Measurements from ENCODE around the gene CCL14. TPM values are rescaled to one million over a fixed set of nuclear protein-coding genes. Genes with fewer than 3 reads are reported as not detected.

Gene CCL14
- total RNA-seq, 1 experiment from 2014 or later, result not detected

DNA sequence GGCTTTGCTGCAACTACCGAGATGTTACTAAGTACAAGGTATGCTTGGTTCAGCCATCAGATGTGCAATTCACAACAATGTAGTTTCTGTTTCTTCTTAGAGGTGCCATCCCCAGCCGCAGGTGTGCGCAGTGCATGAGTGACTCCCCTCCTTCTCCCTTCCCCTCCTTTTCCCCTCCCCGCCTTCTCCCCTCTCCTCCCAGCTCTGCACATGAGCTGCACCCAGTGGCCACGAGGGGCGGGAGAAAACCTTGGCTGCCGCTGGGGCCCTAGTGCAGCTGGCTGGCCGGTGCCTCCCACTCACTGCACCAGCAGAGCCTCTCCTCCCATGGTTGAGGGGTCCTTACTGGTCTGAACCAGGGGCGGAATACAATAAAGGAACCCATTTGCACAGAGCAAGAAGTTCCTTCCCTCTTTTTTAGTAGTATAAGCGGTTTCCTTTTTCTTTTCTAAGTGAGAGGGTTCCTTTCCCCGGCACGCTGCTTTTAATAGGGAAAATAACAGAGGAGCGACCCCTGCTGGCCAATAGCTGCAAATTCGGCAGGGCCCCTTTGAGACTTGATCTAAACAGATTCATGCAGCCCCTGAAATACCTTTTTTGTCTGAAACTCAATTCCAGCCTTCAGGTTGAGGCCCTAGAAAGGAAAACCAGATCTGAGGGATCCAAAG lies 22.6 kb upstream of the CCL14 start:
- Histone ChIP-seq H3K23ac (ENCODE audit: insufficient read length, low read depth, low read length) (no peak overlapping the region), H2BK120ac (ENCODE audit: low read depth, low read length, poor library complexity, severe bottlenecking) (no peak overlapping the region), H4K8ac (replicated peaks; ENCODE audit: insufficient read length, low read depth, low read length) (no peak overlapping the region), H2AFZ (ENCODE audit: low read length) (no peak overlapping the region), H2BK20ac (ENCODE audit: low read depth, low read length, poor library complexity, severe bottlenecking) (no peak overlapping the region), H3K4me1 (ENCODE audit: insufficient read depth, low read length) (no peaks in the 10 kb centered on the region), H3K9me3 (ENCODE audit: control insufficient read depth, low read depth, low read length) (no peaks in the 10 kb centered on the region), H3K9ac (ENCODE audit: extremely low read depth, insufficient read length, low read length) (no peak overlapping the region), H4K91ac (ENCODE audit: insufficient read length, low read depth, low read length) (no peak overlapping the region), H3K23me2 (ENCODE audit: insufficient read length, low read depth, low read length, poor library complexity, severe bottlenecking) (no peaks in the 10 kb centered on the region), H3K27ac (ENCODE audit: insufficient read length, low read depth, low read length) (no peak overlapping the region), H2BK5ac (ENCODE audit: insufficient read length, low read length) (no peak overlapping the region), H4K20me1 (ENCODE audit: control insufficient read depth, insufficient read depth, insufficient read length) (no peaks in the 10 kb centered on the region), H2BK12ac (ENCODE audit: insufficient read length, low read depth, low read length) (no peak overlapping the region), H3K27me3 (ENCODE audit: insufficient read depth, low read length) (no peaks in the 10 kb centered on the region), H3T11ph (ENCODE audit: low read length) (no peak overlapping the region), H2AK5ac (ENCODE audit: insufficient read length, low read length) (no peak overlapping the region), H2BK15ac (ENCODE audit: low read depth, low read length) (no peak overlapping the region), H3K18ac (ENCODE audit: insufficient read length, low read depth, low read length) (no peak overlapping the region), H3K14ac (ENCODE audit: insufficient read depth, low read length) (no peak overlapping the region), H3K79me2 (ENCODE audit: insufficient read depth, low read length) (no peaks in the 10 kb centered on the region), H4K5ac (ENCODE audit: insufficient read length, low read depth, low read length) (no peak overlapping the region), H3K79me1 (ENCODE audit: insufficient read depth, low read depth, low read length, poor library complexity, severe bottlenecking) (no peaks in the 10 kb centered on the region), H3K4ac (ENCODE audit: low read depth, low read length) (no peak overlapping the region), H3K56ac (ENCODE audit: insufficient read length, low read depth, low read length) (no peak overlapping the region), H3K4me2 (ENCODE audit: insufficient read depth, insufficient read length, low read length) (no peak overlapping the region)
- Mint-ChIP-seq H3K27me3 (ENCODE audit: low read depth) (peaks cover 16% of the 10 kb centered on the region), H3K27ac (no peak overlapping the region; a peak in 1 of 7 replicates), H3K36me3 (ENCODE audit: insufficient read depth in 1 of 3, low read depth in 3 of 3) (peaks cover 0 to 6% (median 5%) of the 10 kb centered on the region in 3 experiments; a peak in 6 of 7 replicates), H3K9me3 (peaks cover 46 to 53% of the 10 kb centered on the region in 2 experiments), H3K4me3 (no peak overlapping the region), H3K4me1 (no peaks in the 10 kb centered on the region)
- peak; percentile 50 for DNase-seq
- no CpG with 5 or more reads among the region's 14 CpGs for WGBS (ENCODE audit: extremely low coverage, insufficient read length, low lambda C conversion rate)
- TF ChIP-seq, protein P1, sequence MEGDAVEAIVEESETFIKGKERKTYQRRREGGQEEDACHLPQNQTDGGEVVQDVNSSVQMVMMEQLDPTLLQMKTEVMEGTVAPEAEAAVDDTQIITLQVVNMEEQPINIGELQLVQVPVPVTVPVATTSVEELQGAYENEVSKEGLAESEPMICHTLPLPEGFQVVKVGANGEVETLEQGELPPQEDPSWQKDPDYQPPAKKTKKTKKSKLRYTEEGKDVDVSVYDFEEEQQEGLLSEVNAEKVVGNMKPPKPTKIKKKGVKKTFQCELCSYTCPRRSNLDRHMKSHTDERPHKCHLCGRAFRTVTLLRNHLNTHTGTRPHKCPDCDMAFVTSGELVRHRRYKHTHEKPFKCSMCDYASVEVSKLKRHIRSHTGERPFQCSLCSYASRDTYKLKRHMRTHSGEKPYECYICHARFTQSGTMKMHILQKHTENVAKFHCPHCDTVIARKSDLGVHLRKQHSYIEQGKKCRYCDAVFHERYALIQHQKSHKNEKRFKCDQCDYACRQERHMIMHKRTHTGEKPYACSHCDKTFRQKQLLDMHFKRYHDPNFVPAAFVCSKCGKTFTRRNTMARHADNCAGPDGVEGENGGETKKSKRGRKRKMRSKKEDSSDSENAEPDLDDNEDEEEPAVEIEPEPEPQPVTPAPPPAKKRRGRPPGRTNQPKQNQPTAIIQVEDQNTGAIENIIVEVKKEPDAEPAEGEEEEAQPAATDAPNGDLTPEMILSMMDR (conservative IDR thresholded peaks at IDR 0.05), result peak; percentile 77

All from H9 (cell line).